NCI-H1105 treated with DMSO at 0.1 percent for 48 hours (cell line): Measurements from ENCODE around the gene ABCB9.
A peak's percentile ranks its signal among the peaks of the same experiment; 100 is the strongest.
"Not testable (repeated sequence)": the region's sequence is repeated elsewhere in the genome, so short reads cannot be mapped to it uniquely, and the experiment has no call there.

Experiments
- DNase-seq: peaks from one replicate; lab custom pipeline; 2025; lab: John Stamatoyannopoulos, UW

ABCB9 gene

GRCh38 chr12:122937622-122938091, 28.6 kb downstream of the ABCB9 start:
- DNase-seq: no peak

GRCh38 chr12:122935318-122935717, 30.9 kb downstream of the ABCB9 start:
- DNase-seq: no peak

GRCh38 chr12:122934722-122935121, 31.5 kb downstream of the ABCB9 start:
- no peak for DNase-seq

DNA sequence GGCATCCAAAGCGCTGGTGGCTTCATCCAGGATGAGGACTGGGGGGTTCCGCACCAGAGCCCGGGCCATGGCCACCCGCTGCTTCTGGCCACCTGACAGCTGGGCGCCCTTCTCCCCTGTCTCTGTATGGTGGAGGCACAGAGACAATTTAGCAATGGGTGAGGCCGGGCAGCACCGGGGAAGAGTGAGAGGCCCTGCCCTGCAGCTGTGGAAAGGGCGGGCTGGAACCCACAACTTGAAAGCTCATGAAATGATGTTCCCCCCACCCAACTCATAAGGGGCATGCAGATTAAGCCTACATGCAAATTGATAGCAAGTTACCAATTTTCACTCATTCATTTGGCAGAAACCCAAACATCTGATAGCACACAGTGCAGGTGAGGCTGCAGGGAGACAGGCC, 34.1 kb downstream of the ABCB9 start:
- DNase-seq: no peak

DNA sequence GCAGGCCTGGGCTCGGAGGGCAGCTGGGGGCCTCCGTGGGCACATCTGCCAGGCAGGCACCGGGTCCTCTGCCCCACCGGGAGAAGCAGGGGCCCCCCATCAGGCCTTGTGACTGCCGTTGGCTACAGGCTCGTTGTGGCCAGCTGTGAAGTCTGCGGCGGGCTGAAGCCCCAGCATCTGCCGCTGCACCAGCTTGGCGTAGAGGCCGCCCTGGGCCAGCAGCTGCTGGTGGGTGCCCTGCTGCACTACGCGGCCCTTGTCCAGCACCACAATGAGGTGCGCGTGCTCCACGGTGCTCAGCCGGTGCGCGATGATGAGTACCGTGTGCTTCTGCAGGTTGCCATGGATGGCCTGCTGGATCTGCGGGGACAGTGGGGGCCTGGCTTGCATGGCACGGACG, 36.5 kb downstream of the ABCB9 start:
- DNase-seq: no peak

GRCh38 chr12:122929148-122929538, 37.1 kb downstream of the ABCB9 start:
- DNase-seq: no peak

DNA sequence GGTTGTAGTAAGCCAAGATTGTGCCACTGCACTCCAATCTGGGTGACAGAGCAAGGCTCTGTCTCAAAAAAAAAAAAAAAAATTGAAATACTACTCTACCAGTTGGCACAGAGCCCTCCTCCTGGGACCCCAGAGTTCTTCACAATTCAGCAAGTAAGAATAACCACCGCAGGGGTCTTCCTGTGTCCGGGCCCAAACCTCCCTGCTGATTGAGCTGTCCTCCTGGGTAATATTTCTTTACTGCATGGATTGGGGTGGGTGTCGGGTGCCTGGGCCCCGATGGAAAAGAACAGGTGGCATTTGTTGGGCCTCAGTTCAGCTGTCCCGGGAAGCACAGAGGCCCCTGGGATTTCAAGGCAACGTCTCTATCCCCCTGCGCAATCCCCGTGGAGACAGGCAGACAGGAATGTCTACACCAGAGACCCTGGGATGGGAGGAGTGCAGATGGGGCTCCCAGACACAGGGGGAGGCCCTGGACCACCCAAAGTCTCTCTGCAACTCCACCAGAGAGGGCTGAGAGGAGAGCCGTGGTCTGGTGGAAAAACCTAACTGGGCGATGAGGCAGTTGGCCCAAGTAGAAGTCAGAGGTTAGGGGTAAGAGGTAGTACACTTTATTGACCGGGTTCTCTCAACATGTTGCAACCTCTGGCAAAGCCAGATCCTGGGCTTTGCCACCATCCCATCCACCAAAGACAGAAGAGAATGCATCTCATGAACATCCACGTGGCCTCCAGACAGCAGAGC, 37.7 kb downstream of the ABCB9 start:
- no peak for DNase-seq

DNA sequence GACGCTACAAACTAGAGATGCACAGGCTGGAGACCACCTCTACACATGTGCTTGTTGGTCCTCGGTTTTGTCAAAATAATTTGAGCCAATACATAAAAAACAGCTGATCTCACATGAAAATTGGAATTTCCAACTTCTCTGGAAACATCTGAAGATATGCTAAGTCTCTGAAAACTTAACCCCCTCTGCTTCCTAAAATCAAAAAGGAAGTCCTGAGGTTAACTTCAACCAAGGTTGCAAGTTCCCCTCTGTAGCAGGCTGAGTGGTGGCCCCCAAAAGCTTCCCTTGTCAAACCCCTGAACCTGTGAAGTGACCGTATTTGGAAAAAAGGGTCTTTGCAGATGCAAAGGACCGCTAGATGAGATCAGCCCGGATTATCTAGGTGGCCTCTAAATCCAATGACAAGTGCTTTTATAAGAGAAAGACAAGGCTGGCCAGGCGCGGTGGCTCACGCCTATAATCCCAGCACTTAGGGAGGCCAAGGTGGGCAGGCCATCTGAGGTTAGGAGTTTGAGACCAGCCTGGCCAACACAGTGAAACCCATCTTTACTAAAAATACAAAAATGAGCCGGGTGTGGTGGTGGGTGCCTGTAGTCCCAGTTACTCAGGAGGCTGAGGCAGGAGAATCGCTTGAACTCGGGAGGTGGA, 38.4 kb downstream of the ABCB9 start:
- no peak for DNase-seq

- DNase-seq: no peak
Measured at GRCh38 chr12:122921917-122922316, 44.3 kb downstream of the ABCB9 start.

DNA sequence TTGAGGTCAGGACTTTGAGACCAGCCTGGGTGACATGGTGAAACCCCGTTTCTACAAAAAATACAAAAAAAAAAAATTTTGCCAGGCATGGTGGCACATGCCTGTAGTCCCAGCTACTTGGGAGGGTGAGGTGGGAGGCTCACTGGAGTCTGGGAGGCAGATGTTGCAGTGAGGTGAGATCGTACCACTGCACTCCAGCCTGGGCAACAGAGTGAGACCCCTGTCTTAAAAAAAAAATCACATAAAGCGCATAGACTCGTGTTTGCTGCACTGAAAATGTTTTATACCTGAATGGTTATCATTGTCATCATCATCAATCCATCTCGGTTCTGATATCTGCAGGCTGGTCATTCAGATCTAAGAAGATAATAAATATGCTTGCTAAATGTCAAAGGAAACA, 45.6 kb downstream of the ABCB9 start:
- no peak for DNase-seq

GRCh38 chr12:122918827-122919226, 47.4 kb downstream of the ABCB9 start:
- DNase-seq: no peak

GRCh38 chr12:122917507-122918121, 48.6 kb downstream of the ABCB9 start:
- DNase-seq: no peak

GRCh38 chr12:122909442-122910288, 56.6 kb downstream of the ABCB9 start:
- peak; percentile 18 for DNase-seq

DNA sequence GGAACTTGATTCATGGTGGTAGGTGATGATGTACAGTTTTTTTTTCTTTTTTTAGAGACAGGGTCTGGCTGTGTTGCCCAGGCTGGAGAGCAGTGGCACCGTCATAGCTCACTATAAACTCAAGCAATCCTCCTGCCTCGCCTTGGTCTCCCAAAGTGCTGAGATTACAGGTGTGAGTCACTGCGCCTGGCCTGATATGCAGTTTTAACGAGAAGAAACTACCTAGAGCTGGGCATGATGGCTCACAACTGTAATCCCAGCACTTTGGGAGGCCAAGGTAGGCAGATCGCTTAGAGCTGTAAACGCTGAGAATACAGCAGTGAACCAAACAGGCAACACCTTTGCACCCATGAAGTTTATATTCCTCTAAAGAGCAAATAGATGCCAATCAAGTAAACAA, 57.3 kb downstream of the ABCB9 start:
- no peak for DNase-seq

DNA sequence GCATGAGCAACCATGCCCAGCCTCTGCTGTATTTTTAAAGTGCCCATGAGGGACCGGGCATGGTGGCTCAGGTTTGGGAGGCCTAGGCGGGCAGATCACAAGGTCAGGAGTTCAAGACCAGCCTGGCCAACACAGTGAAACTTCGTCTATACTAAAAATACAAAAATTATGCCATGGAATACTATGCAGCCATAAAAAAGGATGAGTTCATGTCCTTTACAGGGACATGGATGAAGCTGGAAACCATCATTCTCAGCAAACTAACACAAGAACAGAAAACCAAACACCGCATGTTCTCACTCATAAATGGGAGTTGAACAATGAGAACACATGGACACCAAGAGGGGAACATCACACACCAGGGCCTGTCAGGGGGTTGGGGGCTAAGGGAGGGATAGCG, 61.0 kb downstream of the ABCB9 start:
- DNase-seq: not testable (repeated sequence)

GRCh38 chr12:122903693-122904034, 62.6 kb downstream of the ABCB9 start:
- no peak for DNase-seq

DNA sequence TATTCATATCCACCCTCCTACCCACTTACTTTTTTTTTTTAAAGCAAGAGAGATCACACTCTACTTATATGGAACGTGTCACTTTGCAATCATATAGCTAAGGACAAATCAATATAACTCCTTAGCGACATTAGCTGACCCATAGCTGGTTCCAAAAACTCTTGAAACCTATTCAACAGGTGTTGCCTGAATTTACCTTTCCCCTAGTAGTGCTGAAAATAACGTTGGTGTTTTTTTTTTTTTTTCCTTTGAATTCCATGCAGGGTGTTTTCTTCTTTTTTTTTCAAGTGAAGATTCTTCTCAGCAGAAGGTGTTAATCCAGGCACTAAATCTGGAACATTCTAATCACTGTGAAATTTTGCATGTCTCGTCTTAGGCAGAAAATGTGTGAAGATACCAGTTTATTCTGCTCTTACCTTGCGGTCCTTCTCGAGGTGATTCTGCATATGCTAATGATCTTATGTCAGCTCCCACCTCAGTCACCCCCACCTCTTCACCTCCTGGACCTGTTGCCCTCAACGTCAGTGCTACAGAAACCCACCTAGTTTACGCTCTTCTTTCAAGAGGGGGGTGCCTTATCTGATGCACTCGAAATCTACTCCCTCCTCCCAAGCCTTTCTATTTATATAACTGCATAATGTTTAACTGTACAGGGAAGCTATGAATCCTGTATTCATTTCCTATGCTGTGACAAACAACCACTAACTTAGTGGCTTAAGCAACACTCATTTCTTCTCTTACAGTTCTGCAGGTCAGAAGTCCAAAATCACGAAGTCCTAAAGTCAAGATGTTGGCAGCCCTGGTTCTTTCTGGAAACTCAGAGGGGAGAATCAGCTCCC, 63.2 kb downstream of the ABCB9 start:
- DNase-seq: no peak

- no peak for DNase-seq
Measured at GRCh38 chr12:122899887-122900286, 66.4 kb downstream of the ABCB9 start.

DNA sequence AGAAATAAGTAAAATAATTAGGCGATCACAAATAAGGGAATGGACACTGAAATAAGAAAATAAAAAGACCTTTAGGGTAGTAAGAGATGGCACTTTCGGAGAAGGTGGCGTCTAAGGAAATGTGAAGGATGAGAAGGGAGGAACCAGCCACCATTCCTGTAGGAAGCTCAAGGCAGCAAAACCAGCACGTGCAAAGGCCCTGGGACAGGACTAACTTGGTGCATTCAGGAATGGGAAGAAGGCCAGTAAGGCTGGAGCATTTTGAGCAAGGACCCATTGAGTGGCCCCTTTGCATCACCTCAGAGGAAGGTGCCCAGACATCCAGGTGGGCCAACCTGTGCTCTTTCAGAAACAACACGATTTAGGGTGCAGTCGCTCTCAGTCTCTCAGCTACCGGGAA, 69.6 kb downstream of the ABCB9 start:
- no peak for DNase-seq

GRCh38 chr12:122895704-122896636, 70.3 kb downstream of the ABCB9 start, which contains the start of gene VPS37B:
Gene VPS37B (minus strand): TSS chr12:122896124. CDS start chr12:122896062, 62 bp downstream.
- DNase-seq: peak; percentile 50
